Measurements from ENCODE around the gene CLMN.

DNA sequence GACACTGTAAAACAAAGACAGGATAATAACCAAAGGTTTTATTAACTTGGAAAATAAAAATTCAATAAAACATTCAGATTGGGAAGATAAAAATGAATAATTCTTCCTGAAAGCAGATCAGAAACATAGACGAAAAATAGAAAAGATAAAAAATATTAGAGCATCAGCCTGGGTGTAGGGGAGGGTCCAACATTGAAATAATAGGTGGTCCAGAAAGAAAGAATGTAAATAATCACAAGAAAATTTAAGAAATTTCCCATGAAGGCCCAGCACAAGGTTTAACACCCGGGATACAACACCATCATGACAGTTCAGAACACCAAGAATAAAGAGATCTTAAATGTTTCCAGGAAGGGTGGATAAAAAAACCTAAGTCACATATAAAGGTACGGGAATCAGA is 131.3 kb downstream of the CLMN start:
- TF ChIP-seq, protein P1, sequence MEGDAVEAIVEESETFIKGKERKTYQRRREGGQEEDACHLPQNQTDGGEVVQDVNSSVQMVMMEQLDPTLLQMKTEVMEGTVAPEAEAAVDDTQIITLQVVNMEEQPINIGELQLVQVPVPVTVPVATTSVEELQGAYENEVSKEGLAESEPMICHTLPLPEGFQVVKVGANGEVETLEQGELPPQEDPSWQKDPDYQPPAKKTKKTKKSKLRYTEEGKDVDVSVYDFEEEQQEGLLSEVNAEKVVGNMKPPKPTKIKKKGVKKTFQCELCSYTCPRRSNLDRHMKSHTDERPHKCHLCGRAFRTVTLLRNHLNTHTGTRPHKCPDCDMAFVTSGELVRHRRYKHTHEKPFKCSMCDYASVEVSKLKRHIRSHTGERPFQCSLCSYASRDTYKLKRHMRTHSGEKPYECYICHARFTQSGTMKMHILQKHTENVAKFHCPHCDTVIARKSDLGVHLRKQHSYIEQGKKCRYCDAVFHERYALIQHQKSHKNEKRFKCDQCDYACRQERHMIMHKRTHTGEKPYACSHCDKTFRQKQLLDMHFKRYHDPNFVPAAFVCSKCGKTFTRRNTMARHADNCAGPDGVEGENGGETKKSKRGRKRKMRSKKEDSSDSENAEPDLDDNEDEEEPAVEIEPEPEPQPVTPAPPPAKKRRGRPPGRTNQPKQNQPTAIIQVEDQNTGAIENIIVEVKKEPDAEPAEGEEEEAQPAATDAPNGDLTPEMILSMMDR (conservative IDR thresholded peaks at IDR 0.05; ENCODE audit: low read depth, low read length) = no peak
- TF ChIP-seq EZH2 (IDR thresholded peaks at IDR 0.05; ENCODE audit: borderline replicate concordance, low read depth, low read length, poor library complexity, severe bottlenecking) = no peak
